NOMO-1 (cell line): ENCODE data around the gene KIF16B.
A peak's percentile ranks its signal among the peaks of the same experiment; 100 is the strongest.

ENCODE experiments used
- DNase-seq, 2 experiments: peaks; one replicate each; lab custom pipeline; 2025; ENCODE audit not compliant: unreplicated experiment in 2 of 2; lab: John Stamatoyannopoulos, UW

The KIF16B gene, protein sequence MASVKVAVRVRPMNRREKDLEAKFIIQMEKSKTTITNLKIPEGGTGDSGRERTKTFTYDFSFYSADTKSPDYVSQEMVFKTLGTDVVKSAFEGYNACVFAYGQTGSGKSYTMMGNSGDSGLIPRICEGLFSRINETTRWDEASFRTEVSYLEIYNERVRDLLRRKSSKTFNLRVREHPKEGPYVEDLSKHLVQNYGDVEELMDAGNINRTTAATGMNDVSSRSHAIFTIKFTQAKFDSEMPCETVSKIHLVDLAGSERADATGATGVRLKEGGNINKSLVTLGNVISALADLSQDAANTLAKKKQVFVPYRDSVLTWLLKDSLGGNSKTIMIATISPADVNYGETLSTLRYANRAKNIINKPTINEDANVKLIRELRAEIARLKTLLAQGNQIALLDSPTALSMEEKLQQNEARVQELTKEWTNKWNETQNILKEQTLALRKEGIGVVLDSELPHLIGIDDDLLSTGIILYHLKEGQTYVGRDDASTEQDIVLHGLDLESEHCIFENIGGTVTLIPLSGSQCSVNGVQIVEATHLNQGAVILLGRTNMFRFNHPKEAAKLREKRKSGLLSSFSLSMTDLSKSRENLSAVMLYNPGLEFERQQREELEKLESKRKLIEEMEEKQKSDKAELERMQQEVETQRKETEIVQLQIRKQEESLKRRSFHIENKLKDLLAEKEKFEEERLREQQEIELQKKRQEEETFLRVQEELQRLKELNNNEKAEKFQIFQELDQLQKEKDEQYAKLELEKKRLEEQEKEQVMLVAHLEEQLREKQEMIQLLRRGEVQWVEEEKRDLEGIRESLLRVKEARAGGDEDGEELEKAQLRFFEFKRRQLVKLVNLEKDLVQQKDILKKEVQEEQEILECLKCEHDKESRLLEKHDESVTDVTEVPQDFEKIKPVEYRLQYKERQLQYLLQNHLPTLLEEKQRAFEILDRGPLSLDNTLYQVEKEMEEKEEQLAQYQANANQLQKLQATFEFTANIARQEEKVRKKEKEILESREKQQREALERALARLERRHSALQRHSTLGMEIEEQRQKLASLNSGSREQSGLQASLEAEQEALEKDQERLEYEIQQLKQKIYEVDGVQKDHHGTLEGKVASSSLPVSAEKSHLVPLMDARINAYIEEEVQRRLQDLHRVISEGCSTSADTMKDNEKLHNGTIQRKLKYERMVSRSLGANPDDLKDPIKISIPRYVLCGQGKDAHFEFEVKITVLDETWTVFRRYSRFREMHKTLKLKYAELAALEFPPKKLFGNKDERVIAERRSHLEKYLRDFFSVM (N-terminal part only)

DNA sequence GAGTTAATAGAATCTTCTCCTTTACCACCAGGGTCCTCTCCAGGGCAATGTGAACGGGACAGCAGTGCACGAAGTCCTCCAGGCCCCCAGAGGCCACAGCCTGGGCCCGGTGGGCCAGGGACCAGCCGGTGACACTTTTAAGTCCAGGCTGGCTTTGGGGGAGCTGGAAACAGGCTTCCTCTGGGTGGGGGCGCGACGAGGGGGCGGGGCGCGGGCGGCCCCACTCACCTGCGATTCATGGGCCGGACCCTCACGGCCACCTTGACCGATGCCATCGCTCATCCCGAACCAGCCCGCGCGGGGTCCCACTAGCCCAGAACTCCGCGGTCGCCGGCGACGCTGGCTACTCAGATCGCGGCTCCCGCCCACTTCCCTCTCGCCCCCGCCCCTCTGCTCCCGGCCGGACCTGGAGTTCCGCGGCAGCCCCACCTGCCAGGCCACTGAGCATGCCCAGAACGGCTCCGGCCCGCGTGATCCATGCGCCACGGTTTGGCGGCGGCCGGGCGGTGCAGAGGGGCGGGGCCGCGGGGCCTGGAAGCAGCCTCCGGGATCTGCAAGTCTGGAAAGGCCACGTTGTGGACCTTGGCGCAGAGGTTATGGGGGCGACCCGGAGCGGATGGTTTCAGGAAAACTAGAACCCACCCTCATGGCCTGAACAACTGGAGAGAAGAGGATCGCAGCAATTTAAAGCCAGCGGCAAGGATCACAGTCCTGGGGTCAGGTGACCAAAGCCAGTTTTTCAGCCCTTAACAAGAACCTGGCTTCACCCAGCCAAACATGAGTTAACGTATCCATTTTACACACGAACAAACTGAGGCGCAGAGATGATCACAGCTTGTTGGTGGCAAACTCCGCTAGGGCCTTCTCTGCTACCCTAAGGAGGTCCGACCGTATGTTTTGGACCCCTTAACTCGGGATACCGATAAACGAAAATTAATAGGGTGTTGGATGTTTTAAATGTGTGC lies at the start of gene KIF16B:
TSS of gene KIF16B (minus strand) at position 448 of the 965 bp plus-strand sequence. CDS start at position 275, 173 bp downstream.
- peak; percentile 55 to 74 for DNase-seq

DNA sequence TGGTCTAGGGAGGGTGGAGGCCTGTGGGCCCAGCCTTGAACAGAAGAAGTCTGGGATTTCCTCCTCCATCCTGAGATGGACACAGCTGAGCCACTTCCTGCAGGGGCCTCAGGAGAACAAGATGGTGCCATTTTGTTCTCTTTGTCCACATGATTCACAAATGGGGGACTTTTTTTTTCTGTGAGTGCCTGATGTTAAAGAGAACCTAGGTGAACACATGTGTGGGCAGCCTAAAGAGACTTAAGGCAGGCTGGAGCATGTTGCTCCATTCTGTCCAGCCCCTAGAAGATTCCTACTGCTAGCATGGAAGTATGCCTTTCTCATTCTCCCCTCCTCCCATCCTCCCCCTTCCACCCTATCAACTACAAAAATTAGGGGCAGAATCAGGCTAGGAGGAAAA lies 49.3 kb upstream of the KIF16B start:
- no peak for DNase-seq

DNA sequence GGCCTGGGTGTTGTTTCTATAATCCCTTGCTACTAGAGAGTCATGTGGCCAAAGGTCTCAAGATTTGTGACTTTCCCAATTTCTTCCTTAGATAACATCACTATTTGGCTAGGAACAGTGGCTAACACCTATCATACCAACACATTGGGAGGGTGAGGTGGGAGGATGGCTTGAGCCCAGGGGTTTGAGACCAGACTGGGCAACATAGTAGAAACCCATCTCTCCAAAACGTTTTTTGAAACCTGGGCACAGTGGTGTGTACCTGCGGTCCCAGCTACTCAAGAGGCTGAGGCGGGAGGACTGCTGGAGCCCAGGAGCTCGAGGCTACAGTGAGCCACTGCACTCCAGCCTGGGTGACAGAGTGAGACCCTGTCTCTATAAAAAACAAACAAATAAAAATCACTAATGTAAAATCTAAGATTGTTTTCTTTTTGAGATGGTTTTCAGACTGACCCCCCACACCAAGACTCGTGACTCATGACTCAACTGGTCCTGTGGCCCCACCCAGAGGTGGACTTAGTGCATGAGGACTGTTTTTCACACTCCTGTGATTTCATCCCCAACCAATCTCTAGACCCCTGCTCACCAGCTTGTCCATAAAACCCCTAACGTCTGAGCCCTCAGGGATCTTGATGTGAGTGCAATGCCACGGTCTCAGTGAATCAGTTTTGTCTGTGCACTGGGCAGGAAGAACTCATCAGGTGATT lies 48.3 kb upstream of the KIF16B start:
- no peak for DNase-seq

DNA sequence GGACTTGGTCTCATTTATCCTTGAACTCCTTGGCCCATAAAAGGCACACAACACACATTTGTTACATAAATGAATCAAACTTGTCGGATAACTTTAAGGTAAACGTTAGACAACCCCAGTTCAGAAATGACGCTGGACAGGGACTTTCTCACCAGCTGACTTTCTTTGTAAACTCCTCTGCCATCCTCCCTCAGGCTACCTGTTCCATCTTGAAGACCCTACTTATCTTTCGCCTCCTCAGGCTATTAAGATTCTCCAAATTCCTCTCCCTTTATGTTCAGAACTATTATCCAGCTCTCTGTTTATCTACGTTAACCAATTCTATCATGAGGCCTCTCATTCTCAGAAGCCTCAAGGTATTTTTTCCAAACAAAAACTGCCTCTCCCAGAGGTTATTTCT lies 47.7 kb upstream of the KIF16B start:
- DNase-seq, result no peak

DNA sequence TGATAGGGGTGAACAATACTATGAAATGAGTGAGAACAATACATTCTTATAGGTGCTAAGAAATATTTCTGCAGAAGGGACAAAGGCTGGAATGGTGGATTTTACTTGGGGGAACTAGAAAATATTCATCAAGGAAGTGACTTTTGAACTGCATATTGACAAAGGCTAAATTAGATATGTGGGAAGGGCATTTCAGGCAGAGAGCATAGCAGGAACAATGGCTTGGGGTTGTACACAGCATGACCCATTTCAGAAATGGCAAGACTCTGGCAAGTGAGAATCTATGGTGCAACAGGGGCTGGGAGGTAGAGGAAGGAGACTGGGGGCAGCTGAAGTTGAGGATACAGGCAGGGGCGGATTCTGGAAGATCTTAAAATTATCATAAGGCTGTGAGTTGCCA lies 46.7 kb upstream of the KIF16B start:
- DNase-seq, result no peak

DNA sequence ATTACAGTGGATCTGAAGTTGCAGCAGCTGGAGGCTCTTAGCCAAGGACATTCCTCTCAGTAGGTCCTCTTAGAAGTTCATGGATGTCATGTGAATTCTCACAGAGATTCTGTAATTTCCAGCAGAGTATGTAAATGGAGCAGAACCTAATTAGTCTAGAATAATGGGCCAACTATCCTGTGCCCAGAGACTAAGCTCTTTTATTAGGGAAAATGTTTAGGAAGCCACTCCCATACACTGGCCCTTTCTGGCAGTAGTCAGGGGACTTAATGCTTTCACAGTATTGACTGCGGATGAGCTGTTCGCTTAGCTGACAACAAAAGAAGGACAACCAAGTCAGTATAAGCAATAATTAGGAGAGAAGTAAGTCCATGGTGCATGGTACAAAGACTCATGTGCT lies 43.8 kb upstream of the KIF16B start:
- no peak for DNase-seq

DNA sequence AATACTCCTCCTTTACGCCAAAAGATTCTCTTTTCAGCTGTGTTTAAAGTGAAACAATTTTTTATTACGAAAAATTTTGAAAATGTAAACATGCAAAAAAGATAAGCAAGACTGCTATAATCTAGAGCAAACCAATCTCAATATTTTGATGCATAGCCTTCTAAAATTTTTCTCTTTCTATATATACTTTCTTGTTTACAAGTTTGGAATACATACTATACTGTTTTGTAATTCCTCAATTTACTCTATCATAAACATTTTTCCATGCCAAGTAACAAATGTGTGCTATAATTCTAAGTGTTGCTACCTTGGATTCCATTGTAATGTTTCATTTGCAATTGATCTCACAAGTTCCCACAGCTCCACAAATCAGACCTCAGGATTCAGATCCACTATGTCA lies 43.1 kb upstream of the KIF16B start:
- DNase-seq, result no peak

DNA sequence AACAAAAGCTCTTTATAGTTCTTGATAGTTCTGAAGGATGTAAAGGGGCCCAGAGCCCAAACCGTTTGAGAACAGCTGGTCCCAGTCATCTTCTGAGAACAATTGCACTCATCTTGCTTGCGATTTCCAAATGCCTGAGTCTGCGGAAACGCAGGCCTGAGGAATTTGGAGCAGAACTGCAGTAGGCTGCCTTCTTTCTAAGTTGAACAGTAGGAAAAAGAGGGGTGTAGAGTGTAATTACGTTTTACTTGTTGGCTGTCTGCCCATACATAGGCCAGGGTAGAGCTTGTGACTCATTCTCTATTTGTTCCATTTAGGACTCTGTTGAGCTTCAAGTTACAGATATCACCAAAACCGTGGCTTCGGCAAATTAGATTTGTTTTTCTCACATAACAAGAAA lies 42.0 kb upstream of the KIF16B start:
- DNase-seq, result no peak

DNA sequence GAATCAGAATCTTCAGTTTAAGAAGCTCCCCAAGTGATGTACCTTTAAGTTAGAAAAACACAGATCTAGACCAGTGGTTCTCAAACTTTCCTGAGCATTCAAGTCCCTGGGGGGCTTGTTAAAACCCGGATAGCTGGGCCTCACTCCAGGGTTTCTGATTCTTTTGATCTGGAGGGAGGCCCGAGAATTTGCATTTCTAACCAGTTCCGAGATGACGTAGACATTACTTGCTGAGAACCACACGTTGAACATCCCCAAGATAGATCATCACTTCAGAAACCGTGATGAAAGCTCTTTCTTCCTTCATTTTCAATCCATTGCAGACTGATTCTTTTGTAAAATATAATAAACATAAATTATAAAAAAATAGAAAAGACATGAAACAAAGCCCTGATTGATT lies 40.7 kb upstream of the KIF16B start:
- no peak for DNase-seq

DNA sequence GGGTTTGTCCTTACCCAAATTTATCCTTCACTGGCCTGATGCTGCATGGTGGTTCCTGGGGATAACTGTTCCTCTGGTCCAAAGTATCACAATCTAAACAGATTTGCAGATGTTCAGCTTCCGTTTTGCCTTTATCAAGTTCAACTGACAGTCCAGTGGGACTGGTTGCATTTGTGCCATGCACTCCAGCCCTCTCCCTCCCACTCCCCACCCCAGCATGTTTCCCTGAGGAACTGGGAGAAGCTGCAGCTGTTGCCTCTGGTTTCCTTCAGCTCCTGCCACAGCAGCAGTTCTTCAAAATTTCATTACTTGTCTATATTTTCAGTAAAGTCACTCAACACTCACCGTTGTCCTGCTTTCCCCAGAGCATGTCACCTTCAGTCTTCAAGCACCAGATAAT lies 39.5 kb upstream of the KIF16B start:
- no peak for DNase-seq

DNA sequence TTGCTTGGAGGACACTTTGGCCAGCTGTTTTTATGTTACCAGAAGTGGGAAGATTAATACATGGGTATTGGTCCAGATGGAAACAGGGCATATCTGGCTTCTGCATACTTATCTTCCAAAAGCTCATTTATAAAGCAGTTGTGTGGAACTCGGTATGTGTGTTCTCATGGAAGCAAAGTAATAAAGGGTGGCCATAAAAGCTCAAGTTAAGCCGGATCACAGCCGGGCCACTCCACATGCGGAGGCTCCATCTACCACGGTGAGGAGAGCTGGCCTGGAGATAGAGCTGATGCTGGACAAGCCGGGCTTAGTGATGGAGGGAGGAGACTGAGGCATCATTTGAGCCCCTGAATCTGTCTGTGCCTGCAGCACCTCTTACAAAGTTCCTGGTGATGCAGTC lies 38.6 kb upstream of the KIF16B start:
- DNase-seq, result no peak

DNA sequence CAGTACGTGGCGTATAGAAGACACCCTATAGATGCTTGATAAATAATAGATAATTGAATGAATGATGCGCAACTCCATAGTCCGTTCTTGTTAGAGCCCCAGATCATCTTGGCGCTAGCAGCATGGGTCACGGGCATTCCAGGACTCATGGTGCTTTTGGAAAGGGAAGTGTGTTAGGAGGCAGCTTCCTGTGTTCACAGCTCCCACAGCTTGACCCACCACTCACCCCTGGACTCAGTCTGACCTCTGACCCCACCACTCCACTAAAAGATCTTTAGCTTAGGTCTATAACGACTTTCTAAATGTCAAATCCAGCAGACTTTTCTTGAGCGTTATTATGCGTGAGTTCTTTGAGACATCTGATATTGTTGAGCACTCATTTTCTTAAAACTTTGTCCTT lies 35.8 kb upstream of the KIF16B start:
- no peak for DNase-seq

DNA sequence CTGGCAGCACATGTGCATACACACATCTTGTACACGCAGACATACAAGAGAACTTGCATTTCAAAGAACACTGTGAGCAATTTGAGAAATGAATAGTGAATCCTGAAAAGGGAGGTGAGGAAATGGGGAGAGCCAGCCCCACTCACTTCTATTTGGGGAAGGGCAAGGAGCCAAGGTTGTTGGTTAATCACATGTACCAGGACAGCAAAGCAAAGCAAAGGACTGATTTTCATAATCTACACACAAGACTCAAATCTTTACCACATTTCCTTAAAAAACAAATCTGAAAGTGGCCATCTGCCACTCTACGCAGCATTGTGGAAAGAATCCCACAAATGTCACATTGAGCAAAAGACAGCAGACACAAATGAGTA lies 35.0 kb upstream of the KIF16B start:
- no peak for DNase-seq

DNA sequence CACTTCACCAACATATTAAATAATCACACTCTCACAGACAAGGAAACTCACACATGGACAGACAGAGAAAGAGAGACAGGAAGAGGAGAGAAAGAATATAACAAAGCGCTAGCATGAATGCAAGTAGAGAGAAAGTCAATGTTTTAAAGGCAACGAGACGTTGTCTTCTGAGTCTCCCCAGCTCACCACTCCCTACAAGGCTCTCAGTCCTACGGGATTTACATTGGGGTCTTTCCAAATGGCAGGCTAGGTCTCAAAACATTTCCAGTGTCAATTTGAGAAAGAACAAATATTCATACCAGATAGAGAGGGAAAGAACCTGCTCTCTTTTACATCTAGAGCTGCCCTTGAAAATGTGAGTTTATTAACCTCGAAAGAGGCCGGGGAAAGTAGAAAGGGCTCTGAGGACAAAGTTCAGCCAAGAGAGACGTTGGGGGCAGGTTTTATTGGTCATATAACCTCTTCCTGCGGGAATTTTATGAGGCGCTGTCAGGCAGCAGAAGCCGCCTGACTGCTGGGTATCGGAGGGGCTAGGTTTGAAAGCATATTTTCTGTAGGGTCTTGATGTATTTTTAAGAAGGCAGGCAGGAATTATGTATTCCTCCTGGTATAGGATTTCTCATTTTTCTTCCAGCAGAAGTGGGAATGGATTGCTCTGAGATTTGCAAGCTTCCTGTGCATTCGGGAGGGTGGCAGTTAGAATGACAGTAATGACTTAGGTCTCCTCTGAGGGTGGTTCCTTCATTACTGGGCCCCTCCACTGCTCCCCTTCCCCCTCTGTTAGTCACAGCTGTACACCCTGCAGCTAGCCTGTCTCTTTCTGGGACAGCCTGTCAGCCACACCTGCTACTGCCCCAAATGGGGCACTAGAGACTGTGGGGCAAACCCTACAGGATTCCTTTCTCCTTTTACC lies 34.4 kb upstream of the KIF16B start:
- no peak for DNase-seq

DNA sequence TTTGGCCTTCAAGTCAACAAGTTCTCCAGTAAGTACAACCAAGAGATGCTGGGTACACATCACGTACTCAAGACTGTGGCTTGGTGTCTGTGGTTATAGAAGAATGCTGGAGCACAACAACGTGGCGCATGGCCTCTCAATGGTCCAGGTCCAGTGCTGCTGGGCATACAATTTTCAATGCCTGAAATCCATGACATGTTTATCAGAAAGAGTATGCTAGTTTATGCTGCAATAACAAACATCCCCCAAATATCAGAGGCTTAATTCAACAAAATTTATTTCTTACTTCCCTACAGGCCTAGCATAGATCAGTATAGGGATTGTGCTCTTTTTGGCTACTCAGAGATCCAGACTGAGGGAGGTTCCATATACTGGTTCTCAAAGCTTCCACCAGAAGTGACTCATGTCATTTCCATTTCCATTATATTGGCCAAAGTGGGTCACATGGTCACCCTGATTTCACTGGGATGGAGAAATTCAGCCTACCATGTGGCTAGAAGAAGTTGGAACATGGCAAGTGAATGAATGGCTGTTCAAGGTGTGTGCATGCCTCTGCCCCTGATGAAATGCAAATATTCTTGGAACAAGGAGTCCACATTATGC lies 33.3 kb upstream of the KIF16B start:
- DNase-seq, result no peak

DNA sequence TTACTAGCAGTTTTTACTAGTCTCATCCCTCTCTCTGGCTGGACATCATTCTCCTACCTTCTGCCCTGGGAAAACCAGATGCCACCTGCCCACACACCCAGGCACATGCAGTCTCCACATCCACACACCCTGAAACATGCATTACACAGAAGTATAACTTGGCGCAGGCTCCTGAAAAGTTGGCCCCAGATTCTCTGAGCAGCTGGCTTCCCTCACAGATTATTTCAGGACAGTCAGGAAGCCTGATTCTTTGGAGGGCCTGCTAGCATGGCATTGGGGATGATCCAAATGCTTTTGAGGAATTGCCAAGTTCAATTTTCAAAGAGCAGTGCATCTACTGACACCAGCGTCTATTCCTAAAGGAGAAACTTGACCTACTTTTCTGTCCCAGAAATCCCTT lies 27.8 kb upstream of the KIF16B start:
- DNase-seq, result no peak

DNA sequence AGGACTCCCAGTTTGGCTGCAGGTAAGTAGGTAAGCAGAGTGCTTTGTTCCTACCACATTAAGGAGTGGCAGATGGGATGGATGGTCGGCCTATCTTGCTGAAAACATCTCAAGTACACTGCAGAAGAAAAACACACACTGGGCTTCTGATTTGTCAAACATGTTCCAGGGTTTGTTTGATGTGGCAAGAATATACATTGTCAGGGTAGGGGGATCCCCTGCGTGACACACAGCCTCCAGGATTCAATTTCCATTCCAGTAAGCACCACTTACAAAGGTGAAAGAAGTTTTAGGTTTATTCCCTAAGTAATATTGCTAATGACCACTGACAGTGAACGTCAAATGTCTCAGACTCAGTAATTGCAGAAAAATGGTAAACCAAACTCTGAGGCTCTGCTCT lies 26.0 kb upstream of the KIF16B start:
- DNase-seq, result no peak

DNA sequence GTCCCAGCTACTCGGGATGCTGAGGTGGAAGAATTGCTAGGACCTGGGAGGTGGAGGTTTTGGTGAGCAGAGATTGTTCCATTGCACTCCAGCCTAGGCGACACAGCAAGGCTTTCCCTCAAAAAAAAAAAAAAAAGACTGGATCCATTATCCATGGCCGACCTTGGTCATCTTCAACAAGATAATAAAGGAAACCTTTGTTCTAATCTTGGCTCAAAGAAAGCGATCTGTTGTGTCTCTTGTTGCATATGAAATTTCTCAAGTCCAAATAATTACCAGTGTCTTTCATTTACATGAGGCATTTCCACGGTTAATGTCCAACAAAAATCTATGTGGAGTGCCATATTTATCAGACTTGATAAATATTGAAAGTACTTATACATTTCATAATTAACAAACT lies 23.7 kb upstream of the KIF16B start:
- DNase-seq, result no peak
